ENCODE measurements around the gene RHAG.

Gene RHAG

DNA sequence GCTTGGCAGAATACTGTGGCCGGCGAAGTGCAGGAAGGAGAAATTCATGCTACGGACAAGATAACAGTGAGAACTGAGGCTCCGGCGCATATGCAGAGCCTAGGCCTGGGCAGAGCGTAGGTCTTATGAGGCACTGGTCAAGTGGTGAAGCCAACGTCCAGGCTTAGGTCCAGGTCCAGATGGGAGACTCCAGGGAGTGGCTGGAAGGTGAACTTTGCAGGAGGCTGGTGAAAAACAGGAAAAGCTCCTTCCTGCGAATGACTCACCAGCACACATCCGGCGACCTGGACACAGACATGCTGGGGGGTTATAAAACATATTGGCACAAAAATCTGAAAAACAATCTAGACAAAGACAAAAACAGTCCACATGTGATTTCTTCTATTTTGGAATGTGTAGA is 70.8 kb downstream of the RHAG start:
- in situ Hi-C loops (cut with MboI; ENCODE audit: low sequenced_read_pairs) = no loop called here

DNA sequence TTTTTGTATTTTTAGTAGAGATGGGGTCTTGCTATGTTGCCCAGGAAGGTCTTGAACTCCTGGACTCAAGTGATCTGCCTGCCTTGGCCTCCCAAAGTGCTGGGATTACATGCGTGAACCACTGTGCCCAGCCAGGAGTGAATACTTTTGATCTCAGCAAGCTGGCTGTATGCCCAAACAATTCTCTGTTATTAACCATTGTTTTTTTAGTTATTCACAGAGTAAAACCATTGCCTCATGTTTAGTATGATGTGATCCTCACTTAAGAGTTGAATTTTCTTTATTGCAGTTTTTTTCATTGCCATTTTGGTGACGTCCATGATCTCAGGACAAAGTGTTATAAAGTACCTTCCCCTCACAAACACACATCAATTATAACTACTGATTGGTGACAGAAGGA is 71.4 kb downstream of the RHAG start:
- in situ Hi-C loops (cut with MboI; ENCODE audit: low sequenced_read_pairs) = no loop called here

DNA sequence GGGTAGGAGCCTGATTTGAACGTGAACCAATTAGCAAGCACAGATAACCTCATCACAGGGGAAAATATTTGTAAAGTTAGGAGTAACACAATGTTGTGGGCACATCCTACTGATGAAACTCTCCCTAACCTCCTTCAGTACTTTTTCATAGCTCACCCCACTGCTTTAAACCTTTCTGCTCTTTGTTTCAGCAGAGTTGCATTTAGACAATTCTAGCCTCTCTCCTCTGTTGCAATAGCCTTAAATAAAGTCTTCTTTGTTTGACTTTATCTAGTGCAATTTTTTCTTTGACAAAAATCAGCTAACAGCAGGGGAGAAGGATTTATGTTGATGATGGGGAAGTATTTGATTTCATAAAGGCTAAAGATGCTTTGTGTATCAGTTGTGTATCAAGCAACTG is 72.1 kb downstream of the RHAG start:
- in situ Hi-C loops (cut with MboI; ENCODE audit: low sequenced_read_pairs) = no loop called here

DNA sequence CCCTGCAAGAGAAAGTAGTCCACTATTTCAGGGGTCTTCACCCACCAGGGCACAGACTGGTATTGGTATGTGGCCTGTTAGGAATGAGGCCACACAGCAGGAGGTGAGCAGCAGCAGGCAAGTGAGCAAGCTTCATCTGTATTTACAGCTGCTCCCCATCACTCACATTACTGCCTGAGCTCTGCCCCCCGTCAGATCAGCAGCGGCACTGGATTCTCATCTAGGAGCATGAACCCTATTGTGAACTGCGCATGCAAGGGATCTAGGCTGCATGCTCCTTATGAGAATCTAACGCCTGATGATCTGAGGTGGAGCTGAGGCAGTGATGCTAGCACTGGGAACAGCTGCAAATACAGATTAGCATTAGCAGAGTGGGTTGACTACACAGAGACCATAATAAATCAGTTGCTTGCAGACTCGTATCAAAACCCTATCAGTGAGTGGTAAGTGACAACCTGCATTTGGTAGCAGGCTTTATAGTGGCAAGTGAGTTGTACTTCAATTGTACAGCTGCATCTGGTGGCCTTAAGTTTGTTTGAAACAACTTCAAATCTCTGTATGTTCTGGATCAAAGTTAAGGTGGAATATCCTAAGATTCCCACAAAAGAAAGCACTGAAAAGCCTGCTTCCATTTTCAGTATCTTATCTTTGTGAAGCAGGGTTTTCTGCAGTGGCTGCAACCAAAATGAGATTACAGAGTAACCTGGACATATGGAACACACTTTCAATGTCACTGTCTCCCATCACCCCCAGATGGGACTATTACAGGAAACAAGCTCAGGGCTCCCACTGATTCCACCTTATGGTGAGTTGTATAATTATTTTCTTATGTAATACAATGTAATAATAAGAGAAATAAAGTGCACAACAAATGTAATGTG is 73.4 kb downstream of the RHAG start:
- in situ Hi-C loops (cut with MboI; ENCODE audit: low sequenced_read_pairs) = no loop called here

DNA sequence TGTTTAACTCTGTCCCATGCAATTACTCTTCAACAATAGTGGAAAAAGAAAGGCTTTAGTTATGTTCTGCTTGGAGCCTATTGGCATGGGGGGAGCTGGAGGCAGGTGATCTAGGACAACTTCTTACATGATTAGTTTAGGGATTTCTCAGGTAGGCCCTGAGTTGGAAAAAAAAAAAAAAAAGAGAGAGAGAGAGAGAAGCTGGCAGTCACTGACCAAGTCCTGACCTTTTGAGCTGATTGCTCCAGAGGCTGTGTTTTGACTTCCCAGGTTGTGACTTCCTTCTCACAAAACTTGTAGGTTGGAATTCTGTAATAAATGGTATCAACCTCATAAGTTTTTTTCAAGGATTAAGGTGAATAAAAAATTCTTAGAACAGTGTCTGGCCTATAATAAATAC is 78.4 kb downstream of the RHAG start:
- in situ Hi-C loops (cut with MboI; ENCODE audit: low sequenced_read_pairs) = no loop called here

DNA sequence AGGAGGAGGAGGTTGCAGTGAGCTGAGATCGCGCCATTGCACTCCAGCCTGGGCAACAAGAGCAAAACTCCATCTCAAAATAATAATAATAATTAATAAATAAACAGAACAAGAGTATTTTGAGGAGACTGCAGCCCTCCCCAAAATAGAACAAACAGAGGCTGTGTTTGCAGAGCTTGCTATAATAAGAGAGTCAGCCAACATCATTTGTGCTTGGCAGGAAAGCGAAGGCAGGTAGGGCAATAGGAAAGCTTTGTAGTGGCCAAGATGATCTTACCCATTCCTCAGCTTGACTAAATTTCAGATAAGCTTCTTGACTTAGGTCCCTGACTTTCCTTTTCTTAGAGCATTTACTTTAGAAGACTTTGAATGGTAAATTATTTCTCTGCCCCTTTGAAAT is 79.5 kb downstream of the RHAG start:
- in situ Hi-C loops (cut with MboI; ENCODE audit: low sequenced_read_pairs) = no loop called here

DNA sequence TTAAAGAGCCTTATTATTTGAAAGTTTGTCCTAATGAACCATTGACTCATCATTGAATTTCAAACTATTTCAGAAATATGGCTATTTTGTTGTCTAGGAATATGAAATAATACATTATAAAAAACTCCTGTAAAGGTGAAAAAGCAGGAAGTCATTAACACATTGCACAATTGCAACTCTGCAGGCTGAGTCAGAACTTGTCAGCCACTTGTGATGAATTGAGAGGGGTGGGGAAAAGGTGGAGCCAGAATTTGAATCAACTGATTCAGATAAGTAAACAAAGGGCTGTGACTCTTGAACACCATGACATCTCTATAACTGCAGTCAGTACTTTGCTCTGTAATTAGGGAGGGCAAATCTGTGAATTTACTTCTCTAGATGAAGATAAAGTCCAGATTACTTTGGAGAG is 80.2 kb downstream of the RHAG start:
- in situ Hi-C loops (cut with MboI; ENCODE audit: low sequenced_read_pairs) = no loop called here

DNA sequence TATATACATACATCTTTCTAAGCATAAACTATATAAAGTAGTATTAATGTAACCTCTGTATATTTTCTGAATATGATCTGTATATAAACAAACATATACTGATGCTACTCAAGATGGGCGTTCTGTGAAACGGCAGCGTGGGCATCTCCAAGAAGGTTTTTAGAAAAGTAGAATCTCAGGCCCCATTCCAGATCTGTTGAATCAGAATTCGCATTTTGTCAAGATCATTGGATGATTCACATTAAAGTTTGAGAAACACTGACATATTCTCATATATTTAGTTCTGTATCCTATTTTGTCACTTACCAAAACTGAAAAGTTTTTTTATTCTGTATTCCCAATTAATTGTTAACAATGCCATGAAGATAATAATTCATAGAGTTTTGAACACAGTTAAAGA is 80.7 kb downstream of the RHAG start:
- in situ Hi-C loops (cut with MboI; ENCODE audit: low sequenced_read_pairs) = no loop called here
